ENCODE measurements around the gene ANAPC7.

DNA sequence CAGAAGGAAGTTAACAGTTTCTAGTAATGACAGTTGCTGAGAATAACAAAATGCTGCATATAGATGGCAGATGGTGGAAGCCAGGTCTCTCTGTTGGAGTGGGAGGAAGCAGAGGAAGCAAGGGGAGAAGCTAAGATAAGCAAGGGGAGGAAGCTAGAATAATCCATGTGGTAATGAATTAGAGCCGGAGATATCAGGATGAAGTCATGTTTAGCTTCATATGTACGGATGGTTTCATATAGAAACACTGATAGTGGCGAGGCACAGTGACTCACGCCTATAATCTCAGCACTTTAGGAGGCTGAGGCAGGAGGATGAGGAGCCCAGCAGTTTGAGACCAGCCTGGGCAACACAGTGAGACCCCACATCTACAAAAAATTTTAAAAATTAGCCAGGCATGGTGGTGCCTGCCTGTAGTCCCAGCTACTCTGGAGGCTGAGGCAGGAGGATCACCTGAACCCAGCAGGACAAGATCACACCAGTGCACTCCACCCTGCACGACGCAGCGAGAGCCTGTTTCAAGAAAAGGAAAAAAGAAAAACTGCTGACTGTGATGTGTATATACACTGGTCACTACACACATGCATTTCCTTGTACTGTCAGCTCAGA, 49.2 kb downstream of the ANAPC7 start:
- TF ChIP-seq, protein P1, sequence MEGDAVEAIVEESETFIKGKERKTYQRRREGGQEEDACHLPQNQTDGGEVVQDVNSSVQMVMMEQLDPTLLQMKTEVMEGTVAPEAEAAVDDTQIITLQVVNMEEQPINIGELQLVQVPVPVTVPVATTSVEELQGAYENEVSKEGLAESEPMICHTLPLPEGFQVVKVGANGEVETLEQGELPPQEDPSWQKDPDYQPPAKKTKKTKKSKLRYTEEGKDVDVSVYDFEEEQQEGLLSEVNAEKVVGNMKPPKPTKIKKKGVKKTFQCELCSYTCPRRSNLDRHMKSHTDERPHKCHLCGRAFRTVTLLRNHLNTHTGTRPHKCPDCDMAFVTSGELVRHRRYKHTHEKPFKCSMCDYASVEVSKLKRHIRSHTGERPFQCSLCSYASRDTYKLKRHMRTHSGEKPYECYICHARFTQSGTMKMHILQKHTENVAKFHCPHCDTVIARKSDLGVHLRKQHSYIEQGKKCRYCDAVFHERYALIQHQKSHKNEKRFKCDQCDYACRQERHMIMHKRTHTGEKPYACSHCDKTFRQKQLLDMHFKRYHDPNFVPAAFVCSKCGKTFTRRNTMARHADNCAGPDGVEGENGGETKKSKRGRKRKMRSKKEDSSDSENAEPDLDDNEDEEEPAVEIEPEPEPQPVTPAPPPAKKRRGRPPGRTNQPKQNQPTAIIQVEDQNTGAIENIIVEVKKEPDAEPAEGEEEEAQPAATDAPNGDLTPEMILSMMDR (conservative IDR thresholded peaks at IDR 0.05; ENCODE audit: low read length), result no peak
- TF ChIP-seq EZH2phosphoT487 (IDR thresholded peaks at IDR 0.05; ENCODE audit: borderline replicate concordance, low read depth, low read length), result no peak

Measured in OCI-LY7 (cell line).